Suppressor macrophage treated with lipopolysaccharide for 1 hour (primary cell): ENCODE results near the gene MEIS2.

Experiments used
- DNase-seq, 3 donors: peaks; one replicate each; pipeline ENCODE4 v3.0.0-alpha.2; 2020 to 2022

Gene MEIS2

GRCh38 chr15:37100109-37100965 lies at the start of gene MEIS2:
TSS of gene MEIS2 (minus strand) at chr15:37100549. CDS start at chr15:37099466, 1,083 bp downstream.
- peak; percentile 38 to 70 (median 57) for DNase-seq

GRCh38 chr15:37149146-37149545 lies 48.8 kb upstream of the MEIS2 start:
- no peak for DNase-seq

DNA sequence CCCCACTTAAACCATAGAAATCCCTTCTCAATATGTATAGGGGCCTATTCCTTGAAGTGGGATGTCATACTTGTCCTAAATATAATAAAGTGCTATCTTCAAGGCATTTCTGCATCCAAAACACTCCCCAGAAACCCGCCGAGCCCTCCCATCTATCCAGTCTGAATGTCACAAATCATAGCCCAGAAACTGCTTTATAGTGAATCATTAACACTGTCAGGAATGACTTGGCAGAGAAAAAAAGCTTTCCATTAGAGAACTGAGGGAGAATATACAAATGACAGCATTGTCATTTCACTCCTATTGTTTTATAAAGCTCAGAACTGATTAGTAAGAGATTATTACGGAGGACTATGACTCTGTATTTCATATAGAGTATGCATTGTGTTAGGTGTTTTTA lies 48.4 kb upstream of the MEIS2 start:
- DNase-seq, result no peak

DNA sequence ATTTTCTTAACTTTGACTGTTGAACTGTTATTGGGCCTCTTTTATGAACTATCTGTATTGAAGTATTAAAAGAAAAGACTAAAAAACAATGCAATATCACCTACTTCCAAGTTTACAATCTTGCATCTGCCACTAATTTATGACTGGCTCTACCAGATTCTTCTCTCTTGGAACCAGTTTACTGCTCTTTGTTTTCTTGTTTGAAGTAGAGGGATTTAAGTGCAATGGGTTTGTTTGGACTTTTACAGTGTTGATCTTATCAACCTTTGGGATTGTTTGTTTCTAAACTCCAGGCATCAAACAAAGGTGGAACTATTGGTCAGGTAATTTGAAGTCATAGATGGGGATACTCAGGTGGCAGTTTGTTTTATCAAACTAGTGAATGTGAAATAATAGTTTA lies 43.0 kb upstream of the MEIS2 start:
- no peak for DNase-seq

DNA sequence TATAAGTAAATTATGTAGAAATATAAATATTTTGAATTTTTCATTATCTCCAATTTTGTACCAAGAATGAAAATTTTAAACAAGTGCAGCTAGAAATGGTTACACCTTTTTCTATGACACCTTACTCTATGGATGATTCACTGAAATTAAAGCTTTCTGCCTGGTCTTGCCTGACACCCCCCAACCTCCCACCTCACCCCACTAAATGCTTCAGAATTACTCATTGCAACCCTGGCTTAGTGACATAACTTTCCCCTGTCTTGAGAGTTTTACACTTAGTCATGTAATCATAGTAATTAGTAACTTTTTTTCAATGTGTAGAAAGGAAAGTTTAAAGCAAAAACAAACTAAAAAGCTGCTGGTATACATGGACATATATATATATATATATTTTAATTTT lies 42.0 kb upstream of the MEIS2 start:
- no peak for DNase-seq

DNA sequence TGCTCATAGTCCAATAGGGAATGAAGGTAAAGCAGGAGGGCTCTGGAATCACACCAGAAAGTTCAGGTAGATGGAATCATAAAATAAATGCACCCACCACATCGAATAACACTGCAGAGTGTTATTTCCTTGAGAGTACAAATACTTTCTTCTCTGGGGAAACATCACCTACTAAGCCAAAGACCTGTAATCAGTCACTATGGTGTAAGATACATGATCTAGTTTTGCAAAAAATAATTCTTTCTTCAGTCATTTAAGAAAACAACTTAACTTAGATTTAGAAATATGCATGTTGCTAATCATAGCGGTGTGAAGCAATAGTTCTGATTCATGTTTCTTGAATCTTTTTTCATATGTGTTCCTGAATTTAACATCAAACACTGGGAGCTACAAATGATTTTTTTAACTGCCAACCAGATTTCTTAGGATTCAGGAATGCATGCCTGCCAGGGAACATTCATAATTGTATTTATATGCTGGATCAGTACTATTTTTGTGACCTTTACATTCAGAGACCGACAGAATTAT lies 40.2 kb upstream of the MEIS2 start:
- DNase-seq, result no peak

DNA sequence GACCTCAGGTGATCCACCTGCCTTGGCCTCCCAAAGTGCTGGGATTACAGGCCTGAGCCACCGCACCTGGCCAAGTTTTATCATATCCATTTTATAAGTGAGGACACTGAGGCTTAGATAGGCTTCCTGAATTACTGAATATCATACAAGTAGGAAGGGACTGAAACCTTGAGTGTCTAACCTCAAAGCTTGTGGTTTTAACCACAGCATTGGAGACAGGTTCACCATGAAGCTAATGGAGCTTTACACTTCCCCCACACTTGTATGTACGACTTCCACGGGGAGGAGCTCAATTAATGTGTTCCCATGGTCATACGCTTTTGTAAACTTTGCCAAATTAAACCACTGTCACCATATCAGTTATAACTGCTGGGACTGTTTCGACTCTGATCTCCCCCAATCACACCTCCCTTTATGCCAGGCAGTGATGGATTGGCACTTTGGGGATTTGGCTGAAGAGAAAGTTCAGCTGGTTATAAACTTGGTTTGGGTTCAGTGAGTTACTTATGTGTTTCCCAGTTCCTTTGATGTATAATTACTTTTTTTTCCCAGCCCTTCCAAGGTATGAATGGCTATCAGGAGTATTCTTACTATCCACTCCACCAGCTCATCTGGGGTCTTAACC lies 38.4 kb upstream of the MEIS2 start:
- no peak for DNase-seq

GRCh38 chr15:37137221-37137620 lies 36.9 kb upstream of the MEIS2 start:
- DNase-seq, result no peak

DNA sequence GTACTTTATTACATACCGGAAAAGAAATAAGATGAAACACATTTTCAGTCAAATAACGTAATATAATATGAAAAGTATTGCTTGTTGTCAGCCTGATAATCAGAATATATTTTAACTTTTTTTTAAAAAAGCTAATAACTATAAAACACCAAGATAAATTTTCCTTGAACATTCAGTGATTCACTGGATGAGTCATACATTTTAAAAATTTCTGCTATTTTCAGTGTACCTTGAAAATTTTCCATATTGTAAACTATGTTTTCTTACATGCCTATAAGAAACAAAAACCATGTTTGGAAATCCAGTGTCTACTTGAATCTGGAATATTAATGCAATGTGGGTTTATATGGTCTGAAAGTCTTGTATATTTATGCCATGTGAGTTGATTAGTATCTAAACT lies 36.3 kb upstream of the MEIS2 start:
- DNase-seq, result no peak

DNA sequence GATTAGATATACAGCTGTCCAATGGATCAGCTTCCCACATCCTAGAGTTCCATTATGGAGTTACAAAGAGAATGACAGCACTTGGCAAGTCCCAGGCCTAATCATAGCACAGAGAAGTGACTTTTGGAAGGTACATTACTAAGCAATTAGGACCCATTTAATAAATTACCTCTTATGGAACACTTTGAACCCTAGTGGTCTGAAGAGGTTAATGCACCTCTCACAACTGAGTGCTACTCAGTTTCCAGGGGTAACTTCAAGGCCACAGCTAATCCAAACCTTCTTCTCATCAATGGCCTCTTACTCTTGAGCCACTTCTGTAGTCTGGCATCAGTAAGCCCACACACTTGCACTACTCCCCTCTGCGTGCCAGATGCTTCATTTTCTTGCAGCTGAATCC lies 34.9 kb upstream of the MEIS2 start:
- DNase-seq, result peak in 2 of 3 donors; percentile 1 to 5

DNA sequence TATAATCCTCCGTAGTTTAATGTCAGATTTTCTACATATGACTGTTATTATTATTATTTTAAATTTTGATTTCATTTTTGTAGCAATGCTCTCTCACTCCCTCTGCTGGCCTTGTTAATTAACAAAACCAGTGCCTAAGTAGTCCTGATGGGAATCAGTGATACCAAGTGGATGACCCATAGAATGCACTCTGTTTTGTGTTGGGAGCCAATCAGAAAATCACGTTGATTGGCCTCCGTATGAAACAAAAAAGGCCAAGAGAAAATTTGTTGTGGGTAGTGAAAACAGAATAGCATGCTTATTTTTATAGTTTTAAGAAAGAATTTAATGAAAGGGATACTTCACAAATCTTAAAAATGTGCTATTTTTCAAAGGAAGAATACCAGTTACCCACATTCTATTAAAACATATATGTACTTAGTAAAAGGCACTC lies 34.4 kb upstream of the MEIS2 start:
- DNase-seq, result peak; percentile 42 to 49 (median 47)

DNA sequence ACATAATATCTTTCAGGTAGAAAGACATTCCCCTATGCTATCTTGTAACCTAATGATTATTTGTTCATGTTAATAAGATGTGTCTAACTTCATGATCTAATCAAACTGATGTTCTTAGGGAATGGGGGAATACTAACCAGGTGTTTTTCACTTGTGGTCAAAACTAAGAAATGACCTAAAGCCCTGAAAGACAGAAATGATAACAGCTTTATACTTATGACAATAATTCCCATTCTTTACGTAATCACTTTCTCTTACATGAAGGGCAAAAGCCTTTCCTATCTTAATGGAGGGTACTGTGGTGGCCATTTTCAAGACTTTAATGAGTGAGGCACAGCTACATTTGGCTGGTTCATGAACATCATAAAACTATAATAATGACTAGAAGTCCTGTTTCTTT lies 33.9 kb upstream of the MEIS2 start:
- DNase-seq, result no peak

DNA sequence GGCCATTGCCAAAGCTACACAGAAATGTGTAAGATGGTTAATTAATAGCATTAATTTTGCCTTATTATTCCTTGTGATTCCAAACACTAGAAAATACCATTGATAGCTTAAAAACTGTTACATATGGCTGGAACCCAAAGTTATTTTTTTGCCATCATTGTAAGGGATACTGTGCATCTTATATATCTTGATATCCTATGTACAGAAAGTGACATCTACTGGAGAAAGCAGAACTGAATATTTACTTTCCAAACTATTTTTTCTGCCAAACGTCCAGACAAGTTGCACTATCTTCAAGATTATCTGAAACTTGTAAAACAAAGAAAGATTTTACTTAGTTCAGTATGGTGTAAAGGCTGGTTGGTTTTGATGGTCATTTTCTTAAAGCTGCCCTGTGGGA lies 33.3 kb upstream of the MEIS2 start:
- no peak for DNase-seq

- no peak for DNase-seq
These were observed 32.6 kb upstream of the MEIS2 start for GRCh38 chr15:37132826-37133417.

DNA sequence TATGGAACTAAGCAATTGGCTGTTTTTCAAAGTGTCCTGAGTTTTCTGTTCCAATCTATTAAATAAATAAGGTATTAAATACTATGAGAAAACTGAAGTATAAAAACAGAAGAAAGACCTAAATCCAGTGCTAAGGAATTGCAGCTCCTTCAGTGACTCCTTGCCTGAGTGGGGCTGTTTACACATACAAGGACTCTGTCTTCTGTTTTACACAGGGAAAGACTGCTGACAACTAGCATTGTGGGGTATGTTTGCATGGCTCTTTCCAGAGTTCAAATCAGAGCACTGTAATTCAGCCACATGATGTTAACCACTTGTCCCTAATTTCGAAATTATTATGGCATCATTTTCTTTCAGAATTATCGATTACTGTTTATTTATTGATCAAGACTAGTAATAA lies 31.3 kb upstream of the MEIS2 start:
- no peak for DNase-seq

- DNase-seq, result no peak
These were observed 30.0 kb upstream of the MEIS2 start for GRCh38 chr15:37130356-37130755.

DNA sequence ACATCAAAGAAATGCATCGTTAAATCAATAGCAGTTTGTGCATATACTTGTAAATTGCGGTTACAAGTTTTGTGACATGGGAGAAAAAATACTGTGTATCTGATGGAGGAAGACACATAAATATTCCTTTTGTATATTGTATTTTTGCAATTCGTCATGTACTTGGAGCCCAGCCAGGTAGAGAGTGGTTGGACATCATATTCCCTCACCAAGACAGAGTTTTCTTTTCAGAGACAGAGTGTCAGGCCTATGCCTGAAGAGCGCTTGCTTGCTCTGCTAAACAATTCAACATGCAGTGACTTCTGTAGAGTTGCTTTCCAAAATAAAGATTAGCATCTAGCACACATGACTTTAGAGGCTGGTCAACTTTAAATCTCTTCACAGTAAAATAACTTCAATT lies 24.8 kb upstream of the MEIS2 start:
- no peak for DNase-seq

GRCh38 chr15:37124331-37124730 lies 24.0 kb upstream of the MEIS2 start:
- no peak for DNase-seq

DNA sequence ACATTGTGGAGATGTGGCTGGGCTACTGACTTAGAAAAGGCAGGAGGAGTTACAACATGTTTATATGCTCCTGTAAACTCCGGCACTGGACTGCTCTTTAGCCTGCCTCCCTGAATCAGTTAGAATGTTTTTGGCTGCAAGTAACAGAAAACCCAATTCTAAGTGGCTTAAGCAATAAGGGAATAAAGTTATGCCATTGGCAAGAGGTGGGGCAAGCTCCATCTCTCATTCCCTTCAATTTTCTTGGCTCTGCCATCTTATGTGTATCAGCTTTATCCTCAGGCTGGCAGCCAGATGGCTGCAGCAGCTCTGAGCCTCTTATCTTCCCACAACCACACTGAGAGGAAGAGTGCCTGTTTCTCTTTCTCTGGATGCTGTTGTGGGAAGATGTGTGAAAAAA lies 22.4 kb upstream of the MEIS2 start:
- no peak for DNase-seq

DNA sequence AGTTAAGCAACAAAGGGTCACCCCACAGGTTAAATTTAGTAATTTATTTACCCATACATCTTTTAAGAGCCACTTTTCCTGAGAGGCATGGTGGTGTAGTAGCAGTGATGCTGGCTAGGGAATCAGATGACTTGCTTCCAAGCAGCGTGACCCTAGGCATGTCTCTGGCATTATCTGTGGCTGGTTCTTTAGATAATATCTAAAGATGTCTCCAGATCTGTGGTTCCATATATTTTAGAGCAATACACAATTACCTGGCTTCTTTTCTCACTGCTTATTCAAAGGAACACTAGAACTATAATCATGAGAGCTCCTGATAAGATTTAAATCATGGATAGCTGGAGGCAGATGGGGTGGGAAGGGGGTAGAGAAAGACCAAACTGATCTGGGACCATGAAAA lies 21.1 kb upstream of the MEIS2 start:
- DNase-seq, result no peak

DNA sequence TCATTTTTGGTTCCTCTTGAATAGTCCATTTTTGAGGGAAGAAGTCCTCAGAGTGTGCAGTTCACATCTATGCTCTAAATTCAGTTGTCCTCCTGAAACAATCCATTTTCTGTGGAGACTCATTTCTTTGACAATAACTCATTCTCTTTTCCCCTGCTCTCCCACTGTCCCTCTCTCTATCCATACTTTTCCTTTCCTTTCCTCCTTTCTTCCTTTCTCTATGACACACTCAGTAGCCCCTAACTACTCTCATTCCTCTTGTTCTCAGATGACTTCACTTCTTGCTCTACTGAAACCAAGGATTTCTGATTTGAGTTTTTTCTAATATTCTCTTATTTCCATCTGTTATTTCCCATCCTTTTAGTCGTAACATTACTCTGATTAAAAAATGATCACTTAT lies 16.7 kb upstream of the MEIS2 start:
- no peak for DNase-seq

DNA sequence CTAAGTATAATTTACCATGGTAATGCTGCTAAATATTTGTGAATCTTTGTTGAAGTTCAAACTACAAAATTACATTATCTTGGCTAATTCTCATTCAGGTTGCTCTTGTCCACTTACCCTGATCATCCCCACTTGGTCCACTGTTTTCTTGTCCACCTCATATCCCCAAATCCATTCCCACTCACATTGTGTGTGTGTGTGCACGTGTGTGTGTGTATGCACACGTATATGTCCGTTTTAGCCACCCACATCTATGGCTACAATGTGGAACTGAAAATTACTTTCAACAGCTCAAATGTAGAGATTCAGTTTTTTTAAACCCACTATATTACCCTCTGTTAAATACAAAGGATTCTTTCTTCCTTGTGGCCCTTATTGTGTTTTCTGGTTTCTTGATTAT lies 15.2 kb upstream of the MEIS2 start:
- DNase-seq, result no peak

DNA sequence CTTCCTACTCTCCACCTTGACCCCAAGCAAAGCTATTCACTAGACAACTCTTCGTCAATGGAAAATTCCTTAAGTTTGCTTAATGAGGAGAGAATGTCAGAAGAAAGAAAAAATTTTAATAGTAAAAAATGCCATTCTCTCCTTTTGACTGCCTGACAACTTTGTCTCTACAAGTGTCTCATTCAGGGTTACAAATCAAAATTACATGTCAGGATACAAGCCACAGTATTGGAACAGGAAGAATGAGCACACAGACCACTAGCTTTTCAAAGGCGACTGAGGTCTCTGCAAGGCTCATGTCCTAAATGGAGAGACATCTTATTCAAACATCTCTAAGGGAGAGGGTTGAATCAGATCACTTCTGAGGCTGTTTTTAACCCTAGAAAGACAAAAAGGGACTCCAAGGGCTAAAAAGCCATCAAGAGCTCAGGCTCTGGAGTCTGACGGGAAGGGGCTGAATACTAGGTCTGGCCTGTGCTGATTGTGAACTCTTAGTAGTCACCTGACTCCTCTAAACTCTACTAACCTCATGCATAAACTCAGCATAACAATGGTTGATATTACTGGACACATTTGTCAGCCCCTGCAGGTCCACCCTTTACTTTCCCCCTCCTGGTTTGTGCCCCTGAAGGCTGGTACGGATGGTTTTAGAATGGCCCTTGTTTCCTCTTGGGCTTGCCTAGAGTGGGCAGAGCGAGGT lies 12.8 kb upstream of the MEIS2 start:
- DNase-seq, result no peak
